Karpas-422 (cell line): ENCODE results near the gene WDR48. TPM values are rescaled to one million over a fixed set of nuclear protein-coding genes. Genes with fewer than 3 reads are reported as not detected.

Source experiments
- DNase-seq: peaks from one replicate; pipeline ENCODE4 v3.0.0-alpha.2; 2015
- H2AFZ ChIP-seq: fragments of 200-600 bp; sonication (generic); 2 replicates; pipeline ENCODE4 v1.6.1; 2014; ENCODE audit warnings: antibody characterized with exemption, low read length, mixed read lengths
- H3K27ac ChIP-seq: fragments of 200-600 bp; sonication (generic); 2 replicates; pipeline ENCODE4 v1.5.1; 2014; ENCODE audit warnings: mild to moderate bottlenecking, low read length, moderate library complexity
- H3K27me3 ChIP-seq: fragments of 200-600 bp; sonication (generic); 2 replicates; pipeline ENCODE4 v1.6.1; 2014; ENCODE audit warnings: low read length, mixed read lengths
- H3K36me3 ChIP-seq: fragments of 200-600 bp; sonication (generic); 2 replicates; pipeline ENCODE4 v1.6.1; 2014; ENCODE audit warnings: low read length, mixed read lengths; ENCODE audit not compliant: insufficient read depth
- H3K4me1 ChIP-seq: fragments of 200-600 bp; sonication (generic); 2 replicates; pipeline ENCODE4 v1.6.1; 2014; ENCODE audit warnings: mild to moderate bottlenecking, low read length, mixed read lengths
- H3K4me2 ChIP-seq: fragments of 200-600 bp; sonication (generic); 2 replicates; pipeline ENCODE4 v1.6.1; 2014; ENCODE audit warnings: low read length, low read depth, mild to moderate bottlenecking; ENCODE audit not compliant: poor library complexity, severe bottlenecking
- H3K4me3 ChIP-seq: fragments of 200-600 bp; sonication (generic); 2 replicates; pipeline ENCODE4 v1.5.1; 2014; ENCODE audit warnings: mild to moderate bottlenecking, antibody characterized with exemption, low read length, mixed read lengths
- H3K79me2 ChIP-seq: fragments of 200-600 bp; sonication (generic); 2 replicates; pipeline ENCODE4 v1.6.1; 2014; ENCODE audit warnings: mild to moderate bottlenecking, low read length, mixed read lengths
- H3K9ac ChIP-seq: fragments of 200-600 bp; sonication (generic); 2 replicates; pipeline ENCODE4 v1.6.0; 2014; ENCODE audit warnings: low read length
- H3K9me2 ChIP-seq: fragments of 200-600 bp; sonication (generic), shearing (Covaris generic); replicated peaks from 2 replicates; pipeline ENCODE4 v1.6.0; 2014; ENCODE audit warnings: mild to moderate bottlenecking, low read length, moderate library complexity; ENCODE audit not compliant: insufficient read depth
- H3K9me3 ChIP-seq: fragments of 300-700, 200-600 bp; sonication (generic); 2 replicates; pipeline ENCODE4 v1.6.1; 2014; ENCODE audit warnings: low read length, mixed read lengths
- H4K20me1 ChIP-seq: fragments of 200-600 bp; sonication (generic); 2 replicates; pipeline ENCODE4 v1.6.1; 2014; ENCODE audit warnings: mild to moderate bottlenecking, antibody characterized with exemption, low read length, low read depth; ENCODE audit not compliant: insufficient read depth
- total RNA-seq: library from RNA; depleted of rRNA; stranded (reverse); fragments of >200 nt; shearing (Covaris generic); gene quantifications from 2 replicates; pipeline ENCODE4 v1.2.3, GENCODE V29; 2014; ENCODE audit warnings: low replicate concordance

WDR48 gene
- total RNA-seq, 1 experiment from 2014 or later, result 27.7 TPM

GRCh38 chr3:39067286-39067685, 15.5 kb downstream of the WDR48 start:
- H3K27ac ChIP-seq, result no peak overlapping the region
- H3K36me3 ChIP-seq, result peaks cover 28% of the 10 kb centered on the region; the same call in 1 of the 2 replicates

GRCh38 chr3:39068556-39068955, 16.7 kb downstream of the WDR48 start:
- Histone ChIP-seq H3K4me3 (no peak overlapping the region), H3K79me2 (peaks cover 24% of the 10 kb centered on the region), H3K9me2 (no peaks in the 10 kb centered on the region), H4K20me1 (no peaks in the 10 kb centered on the region), H3K27ac (no peak overlapping the region), H3K4me1 (peaks cover 16% of the 10 kb centered on the region), H3K27me3 (no peaks in the 10 kb centered on the region), H2AFZ (no peak overlapping the region), H3K36me3 (peaks cover 28% of the 10 kb centered on the region; the same call in 1 of the 2 replicates), H3K9me3 (no peaks in the 10 kb centered on the region), H3K4me2 (no peak overlapping the region), H3K9ac (no peak overlapping the region)
- DNase-seq, result no peak

More at GRCh38 chr3:39067286-39067685, 15.5 kb downstream of the WDR48 start:
- no peak overlapping the region for H3K9ac ChIP-seq
- no peak overlapping the region for H3K4me2 ChIP-seq
- H3K27me3 ChIP-seq, result no peaks in the 10 kb centered on the region
- H3K9me2 ChIP-seq, result no peaks in the 10 kb centered on the region
- no peaks in the 10 kb centered on the region for H4K20me1 ChIP-seq
- H2AFZ ChIP-seq, result no peak overlapping the region
- H3K79me2 ChIP-seq, result peaks cover 36% of the 10 kb centered on the region
- H3K4me3 ChIP-seq, result no peak overlapping the region
- H3K9me3 ChIP-seq, result no peaks in the 10 kb centered on the region
- no peak for DNase-seq
- peaks cover 16% of the 10 kb centered on the region for H3K4me1 ChIP-seq

GRCh38 chr3:39075910-39076309, 24.1 kb downstream of the WDR48 start:
- Histone ChIP-seq H3K27ac (no peak overlapping the region), H4K20me1 (no peaks in the 10 kb centered on the region), H3K4me1 (no peaks in the 10 kb centered on the region), H3K4me3 (no peak overlapping the region), H3K9me3 (no peaks in the 10 kb centered on the region), H3K4me2 (no peak overlapping the region), H2AFZ (no peak overlapping the region), H3K9me2 (no peaks in the 10 kb centered on the region), H3K9ac (no peak overlapping the region), H3K79me2 (no peaks in the 10 kb centered on the region), H3K36me3 (peaks cover 31% of the 10 kb centered on the region), H3K27me3 (no peaks in the 10 kb centered on the region)
- DNase-seq, result no peak

GRCh38 chr3:39079530-39079929, 27.7 kb downstream of the WDR48 start:
- no peaks in the 10 kb centered on the region for H3K4me1 ChIP-seq
- H3K9me3 ChIP-seq, result no peaks in the 10 kb centered on the region
- H3K4me2 ChIP-seq, result no peak overlapping the region
- H2AFZ ChIP-seq, result no peak overlapping the region
- DNase-seq, result no peak
- no peaks in the 10 kb centered on the region for H4K20me1 ChIP-seq
- H3K4me3 ChIP-seq, result no peak overlapping the region
- no peak overlapping the region for H3K27ac ChIP-seq
- H3K9ac ChIP-seq, result no peak overlapping the region
- H3K27me3 ChIP-seq, result no peaks in the 10 kb centered on the region
- no peaks in the 10 kb centered on the region for H3K9me2 ChIP-seq
- H3K36me3 ChIP-seq, result peaks cover 25% of the 10 kb centered on the region
- no peaks in the 10 kb centered on the region for H3K79me2 ChIP-seq

- Histone ChIP-seq H3K27ac (no peak overlapping the region), H3K27me3 (no peaks in the 10 kb centered on the region), H4K20me1 (no peaks in the 10 kb centered on the region), H3K79me2 (no peaks in the 10 kb centered on the region), H3K36me3 (peaks cover 20% of the 10 kb centered on the region), H3K9me2 (no peaks in the 10 kb centered on the region), H2AFZ (no peak overlapping the region), H3K4me3 (no peak overlapping the region), H3K4me1 (peaks cover under 1% of the 10 kb centered on the region; the same call in 1 of the 2 replicates), H3K9me3 (no peaks in the 10 kb centered on the region), H3K9ac (no peak overlapping the region), H3K4me2 (no peak overlapping the region)
- DNase-seq, result no peak
Observed at GRCh38 chr3:39080026-39080425, 28.2 kb downstream of the WDR48 start.

GRCh38 chr3:39082666-39083313, 31.0 kb downstream of the WDR48 start:
- Histone ChIP-seq H3K79me2 (no peaks in the 10 kb centered on the region), H3K4me3 (no peak overlapping the region), H3K27ac (no peak overlapping the region), H2AFZ (no peak overlapping the region), H3K9me3 (no peaks in the 10 kb centered on the region), H3K4me1 (peaks cover 21% of the 10 kb centered on the region), H4K20me1 (no peaks in the 10 kb centered on the region), H3K9me2 (no peaks in the 10 kb centered on the region), H3K4me2 (no peak overlapping the region), H3K27me3 (no peaks in the 10 kb centered on the region), H3K36me3 (peaks cover 2% of the 10 kb centered on the region; the same call in 1 of the 2 replicates), H3K9ac (no peak overlapping the region)
- DNase-seq, result no peak

GRCh38 chr3:39086144-39086543, 34.3 kb downstream of the WDR48 start:
- Histone ChIP-seq H3K9me2 (no peaks in the 10 kb centered on the region), H3K27ac (peak overlapping the region; percentile 87), H3K27me3 (no peaks in the 10 kb centered on the region), H4K20me1 (no peaks in the 10 kb centered on the region), H2AFZ (no peak overlapping the region), H3K36me3 (peaks cover 20% of the 10 kb centered on the region), H3K4me2 (peak overlapping the region; percentile 40), H3K9me3 (no peaks in the 10 kb centered on the region), H3K9ac (peak overlapping the region; percentile 32), H3K79me2 (no peaks in the 10 kb centered on the region), H3K4me1 (peaks cover 21% of the 10 kb centered on the region), H3K4me3 (peak overlapping the region; percentile 16; the same call in 1 of the 2 replicates)
- DNase-seq, result peak; percentile 87

GRCh38 chr3:39088456-39088855, 36.6 kb downstream of the WDR48 start:
- Histone ChIP-seq H3K9me2 (no peaks in the 10 kb centered on the region), H3K4me1 (peaks cover 21% of the 10 kb centered on the region), H3K27ac (no peak overlapping the region), H3K4me2 (no peak overlapping the region), H3K27me3 (no peaks in the 10 kb centered on the region), H2AFZ (no peak overlapping the region), H3K9me3 (no peaks in the 10 kb centered on the region), H3K9ac (no peak overlapping the region), H3K4me3 (no peak overlapping the region), H4K20me1 (no peaks in the 10 kb centered on the region), H3K79me2 (no peaks in the 10 kb centered on the region), H3K36me3 (peaks cover 31% of the 10 kb centered on the region)
- no peak for DNase-seq
